Neural progenitor cell (in vitro differentiated cells): ENCODE results near the gene NFE2L2.

Source experiments
- CTCF ChIP-seq: fragments of 200-600 bp; sonication (generic); IDR thresholded peaks from 2 replicates; pipeline ENCODE4 v1.5.1; 2017; ENCODE audit warnings: antibody characterized with exemption, mild to moderate bottlenecking
- EZH2 ChIP-seq: fragments of 200-600 bp; sonication (generic); IDR thresholded peaks from 2 replicates; pipeline ENCODE4 v1.6.1; 2017; ENCODE audit warnings: antibody characterized with exemption, mild to moderate bottlenecking, moderate library complexity
- EZH2phosphoT487 ChIP-seq: fragments of 200-600 bp; sonication (generic); IDR thresholded peaks from 2 replicates; pipeline ENCODE4 v1.6.1; 2017; ENCODE audit warnings: antibody characterized with exemption

GRCh38 chr2:177262092-177262491 lies 2.4 kb downstream of the NFE2L2 start:
- TF ChIP-seq CTCF (no peak), EZH2phosphoT487 (no peak), EZH2 (no peak)
